WTC11 (cell line): ENCODE data around the gene RMND5B. TPM values are rescaled to one million over a fixed set of nuclear protein-coding genes. Genes with fewer than 3 reads are reported as not detected.

Source experiments
- ATAC-seq: fragments of 200-7000 bp; cut with Tn5 transposase; 2 replicates; pipeline ENCODE4 v1.10.0; 2021; ENCODE audit warnings: mild to moderate bottlenecking, moderate library complexity
- CTCF ChIA-PET: fragments of 300-600 bp; sonication (Branson Sonifier 250); formaldehyde crosslinking; loops from one replicate; lab custom pipeline; 2021; ENCODE audit warnings: antibody characterized with exemption; lab: Charles Lee
- POLR2A ChIA-PET: fragments of 350-600 bp; sonication (Branson Sonifier 250); formaldehyde crosslinking; loops from one replicate; lab custom pipeline; 2021; ENCODE audit warnings: antibody characterized with exemption; lab: Charles Lee
- DNase-seq: peaks from one replicate; pipeline ENCODE4 v3.0.0; 2021; ENCODE audit warnings: low spot score
- H3K27ac Mint-ChIP-seq: 2 replicates; pipeline ENCODE4 v1.8.0; 2021; ENCODE audit warnings: mixed read lengths
- H3K27me3 Mint-ChIP-seq: 2 replicates; pipeline ENCODE4 v1.8.0; 2021; ENCODE audit warnings: low read depth, mild to moderate bottlenecking, moderate library complexity, mixed read lengths
- H3K36me3 Mint-ChIP-seq: 2 replicates; pipeline ENCODE4 v1.8.0; 2021; ENCODE audit warnings: mixed read lengths
- H3K4me1 Mint-ChIP-seq: 2 replicates; pipeline ENCODE4 v1.8.0; 2022; ENCODE audit warnings: mixed read lengths
- H3K4me3 Mint-ChIP-seq: 2 replicates; pipeline ENCODE4 v1.8.0; 2021; ENCODE audit warnings: mild to moderate bottlenecking, moderate library complexity, mixed read lengths
- H3K9me3 Mint-ChIP-seq: 2 replicates; pipeline ENCODE4 v1.8.0; 2021; ENCODE audit warnings: mixed read lengths
- EMX1 ChIP-seq: fragments of 250-450 bp; sonication (Bioruptor Pico); IDR thresholded peaks from 2 replicates; pipeline ENCODE4 v1.8.0; 2021; ENCODE audit warnings: mild to moderate bottlenecking
- GRHL2 ChIP-seq: fragments of 250-450 bp; sonication (Bioruptor Pico); IDR thresholded peaks from 2 replicates; pipeline ENCODE4 v1.8.0; 2022; ENCODE audit warnings: mild to moderate bottlenecking, moderate library complexity; ENCODE audit not compliant: insufficient replicate concordance, severe bottlenecking
- GTF2I ChIP-seq: fragments of 250-450 bp; sonication (Bioruptor Pico); conservative IDR thresholded peaks from 2 replicates; pipeline ENCODE4 v1.4.0; 2021; ENCODE audit warnings: mild to moderate bottlenecking
- RELA ChIP-seq: sonication (generic); formaldehyde crosslinking; IDR thresholded peaks from 2 replicates; pipeline ENCODE4 v1.8.1; 2022; ENCODE audit warnings: missing genetic modification reagents, mild to moderate bottlenecking, borderline replicate concordance
- RORB ChIP-seq: fragments of 250-450 bp; sonication (Bioruptor Pico); IDR thresholded peaks from 2 replicates; pipeline ENCODE4 v1.9.0; 2021; ENCODE audit warnings: mild to moderate bottlenecking
- SP1 ChIP-seq: sonication (generic); formaldehyde crosslinking; conservative IDR thresholded peaks from 2 replicates; pipeline ENCODE4 v1.8.1; 2022; ENCODE audit warnings: missing genetic modification reagents
- ZNF138 ChIP-seq: sonication (generic); formaldehyde crosslinking; conservative IDR thresholded peaks from 2 replicates; pipeline ENCODE4 v1.8.1; 2022; ENCODE audit warnings: mild to moderate bottlenecking, moderate library complexity, missing genetic modification reagents
- ZNF232 ChIP-seq: sonication (generic); formaldehyde crosslinking; IDR thresholded peaks from 2 replicates; pipeline ENCODE4 v1.8.0; 2022; ENCODE audit warnings: mild to moderate bottlenecking, missing genetic modification reagents
- ZNF423 ChIP-seq: fragments of 250-450 bp; sonication (Bioruptor Pico); IDR thresholded peaks from 2 replicates; pipeline ENCODE4 v2.1.2; 2022; ENCODE audit warnings: mild to moderate bottlenecking, moderate library complexity
- total RNA-seq: library from RNA; stranded (reverse); gene quantifications from 3 replicates; pipeline ENCODE4 v1.2.3, GENCODE V29; 2021
- TF ChIP-seq, protein P1 (sequence below): sonication (generic); formaldehyde crosslinking; IDR thresholded peaks from 2 replicates; pipeline ENCODE4 v1.8.1; 2023; ENCODE audit warnings: mild to moderate bottlenecking, moderate library complexity, missing genetic modification reagents
- TF ChIP-seq, protein P2 (sequence below): fragments of 250-450 bp; sonication (Bioruptor Pico); IDR thresholded peaks from 2 replicates; pipeline ENCODE4 v1.9.0; 2021; ENCODE audit warnings: mild to moderate bottlenecking, borderline replicate concordance
- TF ChIP-seq, protein P3 (sequence below): sonication (generic); formaldehyde crosslinking; conservative IDR thresholded peaks from 2 replicates; pipeline ENCODE4 v1.8.1; 2022; ENCODE audit warnings: mild to moderate bottlenecking, missing genetic modification reagents
- TF ChIP-seq, protein P4 (sequence below): sonication (generic); formaldehyde crosslinking; IDR thresholded peaks from 2 replicates; pipeline ENCODE4 v1.8.0; 2023; ENCODE audit warnings: mild to moderate bottlenecking, missing genetic modification reagents
- TF ChIP-seq, protein P5 (sequence below): sonication (generic); formaldehyde crosslinking; IDR thresholded peaks from 2 replicates; pipeline ENCODE4 v1.8.0; 2023; ENCODE audit warnings: missing genetic modification reagents, mild to moderate bottlenecking, borderline replicate concordance
- TF ChIP-seq, protein P6 (sequence below): sonication (generic); formaldehyde crosslinking; IDR thresholded peaks from 2 replicates; pipeline ENCODE4 v1.8.1; 2023; ENCODE audit warnings: mild to moderate bottlenecking, missing genetic modification reagents, borderline replicate concordance

The RMND5B gene
- total RNA-seq, 1 experiment from 2014 or later, result 93.3 TPM

DNA sequence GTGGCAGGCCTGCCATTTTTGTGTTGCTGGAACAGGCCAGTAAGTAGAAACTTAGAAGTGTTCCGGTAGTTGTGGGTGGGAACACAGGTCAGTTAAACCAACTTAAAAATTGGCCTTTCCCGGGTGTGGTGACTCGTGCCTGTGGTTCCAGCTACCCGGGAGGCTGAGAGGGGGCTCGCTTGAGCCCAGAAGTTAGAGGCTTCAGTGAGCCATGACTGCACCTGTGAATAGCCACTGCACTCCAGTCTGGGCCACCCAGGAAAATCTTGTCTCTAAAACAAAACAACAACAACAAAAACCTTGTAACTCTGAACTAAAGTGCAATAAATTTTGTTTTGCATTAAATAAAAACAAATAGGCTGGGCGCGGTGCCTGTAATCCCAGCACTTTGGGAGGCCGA is 24.3 kb downstream of the RMND5B start:
- POLR2A ChIA-PET, result interaction anchor here (1.0 kb wide), 1 partner anchor 49 kb away, joined by 5 read pairs; the partner anchor contains the start of gene HNRNPAB
- Mint-ChIP-seq H3K4me3 (no peak overlapping the region; the same call in 1 of the 2 replicates), H3K9me3 (no peaks in the 10 kb centered on the region), H3K4me1 (peaks cover 13% of the 10 kb centered on the region), H3K27ac (no peak overlapping the region), H3K36me3 (peaks cover 22% of the 10 kb centered on the region), H3K27me3 (no peaks in the 10 kb centered on the region)
- no peak for TF ChIP-seq SP1 (CRISPR knock-in tag)
- TF ChIP-seq, protein P1, sequence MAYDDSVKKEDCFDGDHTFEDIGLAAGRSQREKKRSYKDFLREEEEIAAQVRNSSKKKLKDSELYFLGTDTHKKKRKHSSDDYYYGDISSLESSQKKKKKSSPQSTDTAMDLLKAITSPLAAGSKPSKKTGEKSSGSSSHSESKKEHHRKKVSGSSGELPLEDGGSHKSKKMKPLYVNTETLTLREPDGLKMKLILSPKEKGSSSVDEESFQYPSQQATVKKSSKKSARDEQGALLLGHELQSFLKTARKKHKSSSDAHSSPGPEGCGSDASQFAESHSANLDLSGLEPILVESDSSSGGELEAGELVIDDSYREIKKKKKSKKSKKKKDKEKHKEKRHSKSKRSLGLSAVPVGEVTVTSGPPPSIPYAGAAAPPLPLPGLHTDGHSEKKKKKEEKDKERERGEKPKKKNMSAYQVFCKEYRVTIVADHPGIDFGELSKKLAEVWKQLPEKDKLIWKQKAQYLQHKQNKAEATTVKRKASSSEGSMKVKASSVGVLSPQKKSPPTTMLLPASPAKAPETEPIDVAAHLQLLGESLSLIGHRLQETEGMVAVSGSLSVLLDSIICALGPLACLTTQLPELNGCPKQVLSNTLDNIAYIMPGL (CRISPR knock-in tag), result no peak
- TF ChIP-seq EMX1 (CRISPR knock-in tag), result no peak
- TF ChIP-seq, protein P2, sequence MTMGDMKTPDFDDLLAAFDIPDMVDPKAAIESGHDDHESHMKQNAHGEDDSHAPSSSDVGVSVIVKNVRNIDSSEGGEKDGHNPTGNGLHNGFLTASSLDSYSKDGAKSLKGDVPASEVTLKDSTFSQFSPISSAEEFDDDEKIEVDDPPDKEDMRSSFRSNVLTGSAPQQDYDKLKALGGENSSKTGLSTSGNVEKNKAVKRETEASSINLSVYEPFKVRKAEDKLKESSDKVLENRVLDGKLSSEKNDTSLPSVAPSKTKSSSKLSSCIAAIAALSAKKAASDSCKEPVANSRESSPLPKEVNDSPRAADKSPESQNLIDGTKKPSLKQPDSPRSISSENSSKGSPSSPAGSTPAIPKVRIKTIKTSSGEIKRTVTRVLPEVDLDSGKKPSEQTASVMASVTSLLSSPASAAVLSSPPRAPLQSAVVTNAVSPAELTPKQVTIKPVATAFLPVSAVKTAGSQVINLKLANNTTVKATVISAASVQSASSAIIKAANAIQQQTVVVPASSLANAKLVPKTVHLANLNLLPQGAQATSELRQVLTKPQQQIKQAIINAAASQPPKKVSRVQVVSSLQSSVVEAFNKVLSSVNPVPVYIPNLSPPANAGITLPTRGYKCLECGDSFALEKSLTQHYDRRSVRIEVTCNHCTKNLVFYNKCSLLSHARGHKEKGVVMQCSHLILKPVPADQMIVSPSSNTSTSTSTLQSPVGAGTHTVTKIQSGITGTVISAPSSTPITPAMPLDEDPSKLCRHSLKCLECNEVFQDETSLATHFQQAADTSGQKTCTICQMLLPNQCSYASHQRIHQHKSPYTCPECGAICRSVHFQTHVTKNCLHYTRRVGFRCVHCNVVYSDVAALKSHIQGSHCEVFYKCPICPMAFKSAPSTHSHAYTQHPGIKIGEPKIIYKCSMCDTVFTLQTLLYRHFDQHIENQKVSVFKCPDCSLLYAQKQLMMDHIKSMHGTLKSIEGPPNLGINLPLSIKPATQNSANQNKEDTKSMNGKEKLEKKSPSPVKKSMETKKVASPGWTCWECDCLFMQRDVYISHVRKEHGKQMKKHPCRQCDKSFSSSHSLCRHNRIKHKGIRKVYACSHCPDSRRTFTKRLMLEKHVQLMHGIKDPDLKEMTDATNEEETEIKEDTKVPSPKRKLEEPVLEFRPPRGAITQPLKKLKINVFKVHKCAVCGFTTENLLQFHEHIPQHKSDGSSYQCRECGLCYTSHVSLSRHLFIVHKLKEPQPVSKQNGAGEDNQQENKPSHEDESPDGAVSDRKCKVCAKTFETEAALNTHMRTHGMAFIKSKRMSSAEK (CRISPR knock-in tag), result no peak
- TF ChIP-seq RELA (CRISPR knock-in tag), result no peak
- TF ChIP-seq, protein P3, sequence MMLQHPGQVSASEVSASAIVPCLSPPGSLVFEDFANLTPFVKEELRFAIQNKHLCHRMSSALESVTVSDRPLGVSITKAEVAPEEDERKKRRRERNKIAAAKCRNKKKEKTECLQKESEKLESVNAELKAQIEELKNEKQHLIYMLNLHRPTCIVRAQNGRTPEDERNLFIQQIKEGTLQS (CRISPR knock-in tag), result no peak
- TF ChIP-seq, protein P4, sequence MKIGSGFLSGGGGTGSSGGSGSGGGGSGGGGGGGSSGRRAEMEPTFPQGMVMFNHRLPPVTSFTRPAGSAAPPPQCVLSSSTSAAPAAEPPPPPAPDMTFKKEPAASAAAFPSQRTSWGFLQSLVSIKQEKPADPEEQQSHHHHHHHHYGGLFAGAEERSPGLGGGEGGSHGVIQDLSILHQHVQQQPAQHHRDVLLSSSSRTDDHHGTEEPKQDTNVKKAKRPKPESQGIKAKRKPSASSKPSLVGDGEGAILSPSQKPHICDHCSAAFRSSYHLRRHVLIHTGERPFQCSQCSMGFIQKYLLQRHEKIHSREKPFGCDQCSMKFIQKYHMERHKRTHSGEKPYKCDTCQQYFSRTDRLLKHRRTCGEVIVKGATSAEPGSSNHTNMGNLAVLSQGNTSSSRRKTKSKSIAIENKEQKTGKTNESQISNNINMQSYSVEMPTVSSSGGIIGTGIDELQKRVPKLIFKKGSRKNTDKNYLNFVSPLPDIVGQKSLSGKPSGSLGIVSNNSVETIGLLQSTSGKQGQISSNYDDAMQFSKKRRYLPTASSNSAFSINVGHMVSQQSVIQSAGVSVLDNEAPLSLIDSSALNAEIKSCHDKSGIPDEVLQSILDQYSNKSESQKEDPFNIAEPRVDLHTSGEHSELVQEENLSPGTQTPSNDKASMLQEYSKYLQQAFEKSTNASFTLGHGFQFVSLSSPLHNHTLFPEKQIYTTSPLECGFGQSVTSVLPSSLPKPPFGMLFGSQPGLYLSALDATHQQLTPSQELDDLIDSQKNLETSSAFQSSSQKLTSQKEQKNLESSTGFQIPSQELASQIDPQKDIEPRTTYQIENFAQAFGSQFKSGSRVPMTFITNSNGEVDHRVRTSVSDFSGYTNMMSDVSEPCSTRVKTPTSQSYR, result no peak
- TF ChIP-seq, protein P5, sequence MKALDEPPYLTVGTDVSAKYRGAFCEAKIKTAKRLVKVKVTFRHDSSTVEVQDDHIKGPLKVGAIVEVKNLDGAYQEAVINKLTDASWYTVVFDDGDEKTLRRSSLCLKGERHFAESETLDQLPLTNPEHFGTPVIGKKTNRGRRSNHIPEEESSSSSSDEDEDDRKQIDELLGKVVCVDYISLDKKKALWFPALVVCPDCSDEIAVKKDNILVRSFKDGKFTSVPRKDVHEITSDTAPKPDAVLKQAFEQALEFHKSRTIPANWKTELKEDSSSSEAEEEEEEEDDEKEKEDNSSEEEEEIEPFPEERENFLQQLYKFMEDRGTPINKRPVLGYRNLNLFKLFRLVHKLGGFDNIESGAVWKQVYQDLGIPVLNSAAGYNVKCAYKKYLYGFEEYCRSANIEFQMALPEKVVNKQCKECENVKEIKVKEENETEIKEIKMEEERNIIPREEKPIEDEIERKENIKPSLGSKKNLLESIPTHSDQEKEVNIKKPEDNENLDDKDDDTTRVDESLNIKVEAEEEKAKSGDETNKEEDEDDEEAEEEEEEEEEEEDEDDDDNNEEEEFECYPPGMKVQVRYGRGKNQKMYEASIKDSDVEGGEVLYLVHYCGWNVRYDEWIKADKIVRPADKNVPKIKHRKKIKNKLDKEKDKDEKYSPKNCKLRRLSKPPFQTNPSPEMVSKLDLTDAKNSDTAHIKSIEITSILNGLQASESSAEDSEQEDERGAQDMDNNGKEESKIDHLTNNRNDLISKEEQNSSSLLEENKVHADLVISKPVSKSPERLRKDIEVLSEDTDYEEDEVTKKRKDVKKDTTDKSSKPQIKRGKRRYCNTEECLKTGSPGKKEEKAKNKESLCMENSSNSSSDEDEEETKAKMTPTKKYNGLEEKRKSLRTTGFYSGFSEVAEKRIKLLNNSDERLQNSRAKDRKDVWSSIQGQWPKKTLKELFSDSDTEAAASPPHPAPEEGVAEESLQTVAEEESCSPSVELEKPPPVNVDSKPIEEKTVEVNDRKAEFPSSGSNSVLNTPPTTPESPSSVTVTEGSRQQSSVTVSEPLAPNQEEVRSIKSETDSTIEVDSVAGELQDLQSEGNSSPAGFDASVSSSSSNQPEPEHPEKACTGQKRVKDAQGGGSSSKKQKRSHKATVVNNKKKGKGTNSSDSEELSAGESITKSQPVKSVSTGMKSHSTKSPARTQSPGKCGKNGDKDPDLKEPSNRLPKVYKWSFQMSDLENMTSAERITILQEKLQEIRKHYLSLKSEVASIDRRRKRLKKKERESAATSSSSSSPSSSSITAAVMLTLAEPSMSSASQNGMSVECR, result no peak
- TF ChIP-seq, protein P6, sequence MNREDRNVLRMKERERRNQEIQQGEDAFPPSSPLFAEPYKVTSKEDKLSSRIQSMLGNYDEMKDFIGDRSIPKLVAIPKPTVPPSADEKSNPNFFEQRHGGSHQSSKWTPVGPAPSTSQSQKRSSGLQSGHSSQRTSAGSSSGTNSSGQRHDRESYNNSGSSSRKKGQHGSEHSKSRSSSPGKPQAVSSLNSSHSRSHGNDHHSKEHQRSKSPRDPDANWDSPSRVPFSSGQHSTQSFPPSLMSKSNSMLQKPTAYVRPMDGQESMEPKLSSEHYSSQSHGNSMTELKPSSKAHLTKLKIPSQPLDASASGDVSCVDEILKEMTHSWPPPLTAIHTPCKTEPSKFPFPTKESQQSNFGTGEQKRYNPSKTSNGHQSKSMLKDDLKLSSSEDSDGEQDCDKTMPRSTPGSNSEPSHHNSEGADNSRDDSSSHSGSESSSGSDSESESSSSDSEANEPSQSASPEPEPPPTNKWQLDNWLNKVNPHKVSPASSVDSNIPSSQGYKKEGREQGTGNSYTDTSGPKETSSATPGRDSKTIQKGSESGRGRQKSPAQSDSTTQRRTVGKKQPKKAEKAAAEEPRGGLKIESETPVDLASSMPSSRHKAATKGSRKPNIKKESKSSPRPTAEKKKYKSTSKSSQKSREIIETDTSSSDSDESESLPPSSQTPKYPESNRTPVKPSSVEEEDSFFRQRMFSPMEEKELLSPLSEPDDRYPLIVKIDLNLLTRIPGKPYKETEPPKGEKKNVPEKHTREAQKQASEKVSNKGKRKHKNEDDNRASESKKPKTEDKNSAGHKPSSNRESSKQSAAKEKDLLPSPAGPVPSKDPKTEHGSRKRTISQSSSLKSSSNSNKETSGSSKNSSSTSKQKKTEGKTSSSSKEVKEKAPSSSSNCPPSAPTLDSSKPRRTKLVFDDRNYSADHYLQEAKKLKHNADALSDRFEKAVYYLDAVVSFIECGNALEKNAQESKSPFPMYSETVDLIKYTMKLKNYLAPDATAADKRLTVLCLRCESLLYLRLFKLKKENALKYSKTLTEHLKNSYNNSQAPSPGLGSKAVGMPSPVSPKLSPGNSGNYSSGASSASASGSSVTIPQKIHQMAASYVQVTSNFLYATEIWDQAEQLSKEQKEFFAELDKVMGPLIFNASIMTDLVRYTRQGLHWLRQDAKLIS (CRISPR knock-in tag), result no peak
- no peak for TF ChIP-seq ZNF423 (CRISPR knock-in tag)
- no peak for TF ChIP-seq GRHL2
- no peak for TF ChIP-seq ZNF232 (CRISPR knock-in tag)
- no peak for TF ChIP-seq RORB (CRISPR knock-in tag)
- TF ChIP-seq ZNF138 (CRISPR knock-in tag), result no peak
- no peak for TF ChIP-seq GTF2I (CRISPR knock-in tag)
- CTCF ChIA-PET, result interaction anchor here (3.6 to 10.7 kb wide), 2 partner anchors 34 to 77 kb away, joined by 22 to 131 read pairs; no protein-coding TSS in a partner anchor
- no peak for ATAC-seq
- no peak for DNase-seq
